ENCODE data around the gene CDKAL1.

The CDKAL1 gene

DNA sequence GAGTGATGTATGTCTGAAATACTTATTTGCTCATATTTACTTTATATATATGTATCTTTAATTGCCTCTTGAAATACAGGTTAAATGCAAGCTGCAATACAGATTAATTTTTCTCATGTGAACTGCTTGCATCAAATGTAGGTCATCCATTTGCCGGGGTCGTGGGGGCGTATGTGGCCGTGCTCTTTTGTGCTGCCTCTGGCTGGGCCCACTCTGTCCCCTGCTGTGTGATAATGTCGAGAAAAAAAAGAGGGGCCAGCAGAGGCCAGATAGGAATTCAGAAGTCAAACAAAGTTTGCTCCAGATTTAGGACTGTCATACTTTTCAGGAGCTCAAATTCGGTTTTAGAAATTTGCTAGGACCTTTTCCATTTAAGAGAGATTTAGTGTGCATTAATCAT, 599.6 kb downstream of the CDKAL1 start:
- Histone ChIP-seq H3K36me3 (ENCODE audit: control insufficient read depth in 1 of 2, insufficient read depth in 2 of 2, low read length in 2 of 2) (no peaks in the 10 kb centered on the region), H3K27ac (ENCODE audit: low read depth, low read length) (no peak overlapping the region), H3K4me3 (ENCODE audit: low read depth in 1 of 2, low read length in 2 of 2) (no peak overlapping the region), H3K4me1 (ENCODE audit: control insufficient read depth in 1 of 2, insufficient read depth in 2 of 2, low read length in 2 of 2) (peaks cover 0 to 2% of the 10 kb centered on the region in 2 donors), H3K9me3 (ENCODE audit: control insufficient read depth in 1 of 2, low read length in 2 of 2) (no peaks in the 10 kb centered on the region), H3K9ac (ENCODE audit: low read depth in 1 of 2, low read length in 2 of 2) (no peak overlapping the region), H3K27me3 (ENCODE audit: control insufficient read depth in 1 of 2, insufficient read depth in 2 of 2, low read length in 2 of 2) (no peaks in the 10 kb centered on the region)

- Histone ChIP-seq H3K4me3 (ENCODE audit: low read depth in 1 of 2, low read length in 2 of 2) (no peak overlapping the region), H3K9ac (ENCODE audit: low read depth in 1 of 2, low read length in 2 of 2) (no peak overlapping the region), H3K27me3 (ENCODE audit: control insufficient read depth in 1 of 2, insufficient read depth in 2 of 2, low read length in 2 of 2) (no peaks in the 10 kb centered on the region), H3K4me1 (ENCODE audit: control insufficient read depth in 1 of 2, insufficient read depth in 2 of 2, low read length in 2 of 2) (peaks cover 0 to 2% of the 10 kb centered on the region in 2 donors), H3K9me3 (ENCODE audit: control insufficient read depth in 1 of 2, low read length in 2 of 2) (no peaks in the 10 kb centered on the region), H3K27ac (ENCODE audit: low read depth, low read length) (no peak overlapping the region), H3K36me3 (ENCODE audit: control insufficient read depth in 1 of 2, insufficient read depth in 2 of 2, low read length in 2 of 2) (no peaks in the 10 kb centered on the region)
Observed at GRCh38 chr6:21134356-21134755, 600.1 kb downstream of the CDKAL1 start.

- H3K27ac ChIP-seq (ENCODE audit: low read depth, low read length), result no peak overlapping the region
- peaks cover 0 to 2% of the 10 kb centered on the region in 2 donors for H3K4me1 ChIP-seq (ENCODE audit: control insufficient read depth in 1 of 2, insufficient read depth in 2 of 2, low read length in 2 of 2)
- H3K27me3 ChIP-seq (ENCODE audit: control insufficient read depth in 1 of 2, insufficient read depth in 2 of 2, low read length in 2 of 2), result no peaks in the 10 kb centered on the region
Observed at GRCh38 chr6:21135484-21136013, 601.3 kb downstream of the CDKAL1 start.

GRCh38 chr6:21137700-21138335, 603.6 kb downstream of the CDKAL1 start:
- peaks cover 0 to 2% of the 10 kb centered on the region in 2 donors for H3K4me1 ChIP-seq (ENCODE audit: control insufficient read depth in 1 of 2, insufficient read depth in 2 of 2, low read length in 2 of 2)
- H3K36me3 ChIP-seq (ENCODE audit: control insufficient read depth in 1 of 2, insufficient read depth in 2 of 2, low read length in 2 of 2), result no peaks in the 10 kb centered on the region
- H3K9ac ChIP-seq (ENCODE audit: low read depth in 1 of 2, low read length in 2 of 2), result no peak overlapping the region
- H3K27ac ChIP-seq (ENCODE audit: low read depth, low read length), result no peak overlapping the region
- H3K27me3 ChIP-seq (ENCODE audit: control insufficient read depth in 1 of 2, insufficient read depth in 2 of 2, low read length in 2 of 2), result no peaks in the 10 kb centered on the region
- H3K9me3 ChIP-seq (ENCODE audit: control insufficient read depth in 1 of 2, low read length in 2 of 2), result no peaks in the 10 kb centered on the region
- H3K4me3 ChIP-seq (ENCODE audit: low read depth in 1 of 2, low read length in 2 of 2), result no peak overlapping the region

More at GRCh38 chr6:21135484-21136013, 601.3 kb downstream of the CDKAL1 start:
- H3K4me3 ChIP-seq (ENCODE audit: low read depth in 1 of 2, low read length in 2 of 2), result no peak overlapping the region
- H3K36me3 ChIP-seq (ENCODE audit: control insufficient read depth in 1 of 2, insufficient read depth in 2 of 2, low read length in 2 of 2), result no peaks in the 10 kb centered on the region
- no peaks in the 10 kb centered on the region for H3K9me3 ChIP-seq (ENCODE audit: control insufficient read depth in 1 of 2, low read length in 2 of 2)
- no peak overlapping the region for H3K9ac ChIP-seq (ENCODE audit: low read depth in 1 of 2, low read length in 2 of 2)

DNA sequence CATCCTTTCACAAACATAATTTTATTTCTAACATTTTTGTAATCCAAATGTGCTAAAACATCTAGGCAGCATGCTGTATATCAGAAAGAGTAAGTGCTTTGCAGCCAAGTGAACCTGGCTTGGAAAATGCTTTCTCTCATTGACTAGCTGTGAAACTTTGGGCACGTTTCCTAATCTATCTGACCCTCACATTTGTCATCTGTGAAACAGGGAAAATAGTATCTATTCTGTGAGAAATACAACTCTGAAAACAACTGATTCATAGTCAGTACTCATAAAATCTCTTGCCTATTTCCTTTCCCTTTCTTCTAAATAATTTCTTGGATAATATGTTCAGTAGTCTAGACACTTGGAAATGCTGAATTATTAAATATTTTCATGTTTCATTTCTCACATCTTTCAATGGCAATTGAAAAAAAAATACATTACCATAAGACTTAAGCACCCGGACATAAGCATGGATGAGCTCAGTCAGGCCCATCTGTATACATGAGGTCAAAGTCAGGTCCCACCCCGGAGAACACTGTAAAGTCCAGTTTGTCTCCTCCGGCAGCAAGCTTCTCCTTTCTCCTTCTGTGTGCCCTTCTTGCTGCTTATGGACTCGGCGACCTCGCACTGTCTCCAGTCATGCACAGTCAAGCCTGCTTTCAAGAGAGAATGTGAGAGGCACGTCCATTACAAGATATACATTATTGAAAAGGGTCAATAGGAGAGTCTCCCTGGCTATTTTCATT, 604.2 kb downstream of the CDKAL1 start:
- Histone ChIP-seq H3K27ac (ENCODE audit: low read depth, low read length) (no peak overlapping the region), H3K4me1 (ENCODE audit: control insufficient read depth in 1 of 2, insufficient read depth in 2 of 2, low read length in 2 of 2) (peaks cover 0 to 2% of the 10 kb centered on the region in 2 donors)

DNA sequence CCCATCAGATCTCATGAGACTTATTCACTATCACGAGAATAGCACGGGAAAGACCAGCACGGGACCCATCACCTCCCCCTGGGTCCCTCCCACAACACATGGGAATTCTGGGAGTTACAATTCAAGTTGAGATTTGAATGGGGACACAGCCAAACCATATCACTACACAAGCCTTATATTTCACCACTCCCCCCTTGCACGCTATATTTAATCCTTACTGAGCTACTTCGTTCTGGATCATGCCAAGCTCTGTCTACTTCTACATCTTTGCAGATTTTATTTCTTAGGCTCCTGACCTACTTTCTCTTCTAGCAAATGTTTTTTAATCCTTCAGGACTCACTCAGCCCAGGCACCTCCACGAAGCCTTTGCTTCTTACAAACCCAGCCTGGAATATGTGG, 606.7 kb downstream of the CDKAL1 start:
- H3K4me1 ChIP-seq (ENCODE audit: control insufficient read depth in 1 of 2, insufficient read depth in 2 of 2, low read length in 2 of 2), result peaks cover 0 to 2% of the 10 kb centered on the region in 2 donors
- no peak overlapping the region for H3K27ac ChIP-seq (ENCODE audit: low read depth, low read length)
- no peak overlapping the region for H3K9ac ChIP-seq (ENCODE audit: low read depth in 1 of 2, low read length in 2 of 2)
- H3K4me3 ChIP-seq (ENCODE audit: low read depth in 1 of 2, low read length in 2 of 2), result no peak overlapping the region
- no peaks in the 10 kb centered on the region for H3K9me3 ChIP-seq (ENCODE audit: control insufficient read depth in 1 of 2, low read length in 2 of 2)
- no peaks in the 10 kb centered on the region for H3K36me3 ChIP-seq (ENCODE audit: control insufficient read depth in 1 of 2, insufficient read depth in 2 of 2, low read length in 2 of 2)
- no peaks in the 10 kb centered on the region for H3K27me3 ChIP-seq (ENCODE audit: control insufficient read depth in 1 of 2, insufficient read depth in 2 of 2, low read length in 2 of 2)

More for the DNA sequence above, 604.2 kb downstream of the CDKAL1 start:
- H3K36me3 ChIP-seq (ENCODE audit: control insufficient read depth in 1 of 2, insufficient read depth in 2 of 2, low read length in 2 of 2), result no peaks in the 10 kb centered on the region
- no peak overlapping the region for H3K4me3 ChIP-seq (ENCODE audit: low read depth in 1 of 2, low read length in 2 of 2)
- H3K9ac ChIP-seq (ENCODE audit: low read depth in 1 of 2, low read length in 2 of 2), result no peak overlapping the region
- H3K9me3 ChIP-seq (ENCODE audit: control insufficient read depth in 1 of 2, low read length in 2 of 2), result no peaks in the 10 kb centered on the region
- no peaks in the 10 kb centered on the region for H3K27me3 ChIP-seq (ENCODE audit: control insufficient read depth in 1 of 2, insufficient read depth in 2 of 2, low read length in 2 of 2)

DNA sequence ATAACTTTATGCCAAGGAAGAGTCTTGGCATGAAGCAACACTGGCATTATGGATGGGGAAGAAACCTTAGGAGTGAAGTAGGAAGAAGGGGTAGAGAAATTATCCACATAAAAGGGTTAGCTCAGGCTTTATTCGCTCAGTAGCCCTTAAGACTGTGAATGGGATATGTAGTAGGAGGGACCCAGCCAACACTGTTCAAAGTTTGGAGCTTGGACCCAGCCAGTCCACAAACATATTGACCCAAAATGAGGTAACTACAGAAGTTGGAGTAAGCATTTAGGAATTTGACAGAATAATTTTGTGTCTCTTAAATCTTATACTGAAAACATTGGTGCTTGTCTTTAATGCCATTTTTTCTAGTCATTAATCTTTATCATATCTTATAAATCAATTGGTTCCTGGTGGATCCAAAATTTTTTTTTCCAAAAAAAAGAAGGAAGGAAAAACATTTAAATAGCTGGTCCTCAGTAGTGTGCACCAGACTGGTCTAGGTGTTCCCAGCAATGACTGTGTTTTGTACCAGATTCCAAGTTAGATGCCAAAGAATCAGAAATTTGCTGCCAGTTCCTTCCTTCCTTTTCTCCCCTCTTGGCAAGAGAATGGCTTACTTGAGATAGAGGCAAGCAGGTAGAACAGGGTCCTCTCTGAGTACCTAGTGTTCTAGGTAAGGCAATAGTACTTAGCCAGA, 607.5 kb downstream of the CDKAL1 start:
- no peaks in the 10 kb centered on the region for H3K27me3 ChIP-seq (ENCODE audit: control insufficient read depth in 1 of 2, insufficient read depth in 2 of 2, low read length in 2 of 2)
- peaks cover 0 to 2% of the 10 kb centered on the region in 2 donors for H3K4me1 ChIP-seq (ENCODE audit: control insufficient read depth in 1 of 2, insufficient read depth in 2 of 2, low read length in 2 of 2)
- no peak overlapping the region for H3K9ac ChIP-seq (ENCODE audit: low read depth in 1 of 2, low read length in 2 of 2)
- no peak overlapping the region for H3K4me3 ChIP-seq (ENCODE audit: low read depth in 1 of 2, low read length in 2 of 2)
- no peaks in the 10 kb centered on the region for H3K36me3 ChIP-seq (ENCODE audit: control insufficient read depth in 1 of 2, insufficient read depth in 2 of 2, low read length in 2 of 2)
- no peaks in the 10 kb centered on the region for H3K9me3 ChIP-seq (ENCODE audit: control insufficient read depth in 1 of 2, low read length in 2 of 2)
- no peak overlapping the region for H3K27ac ChIP-seq (ENCODE audit: low read depth, low read length)

GRCh38 chr6:21142741-21143140, 608.5 kb downstream of the CDKAL1 start:
- no peaks in the 10 kb centered on the region for H3K27me3 ChIP-seq (ENCODE audit: control insufficient read depth in 1 of 2, insufficient read depth in 2 of 2, low read length in 2 of 2)
- no peak overlapping the region for H3K4me3 ChIP-seq (ENCODE audit: low read depth in 1 of 2, low read length in 2 of 2)
- H3K27ac ChIP-seq (ENCODE audit: low read depth, low read length), result no peak overlapping the region
- H3K9me3 ChIP-seq (ENCODE audit: control insufficient read depth in 1 of 2, low read length in 2 of 2), result no peaks in the 10 kb centered on the region
- peaks cover 0 to 2% of the 10 kb centered on the region in 2 donors for H3K4me1 ChIP-seq (ENCODE audit: control insufficient read depth in 1 of 2, insufficient read depth in 2 of 2, low read length in 2 of 2)
- H3K9ac ChIP-seq (ENCODE audit: low read depth in 1 of 2, low read length in 2 of 2), result no peak overlapping the region
- no peaks in the 10 kb centered on the region for H3K36me3 ChIP-seq (ENCODE audit: control insufficient read depth in 1 of 2, insufficient read depth in 2 of 2, low read length in 2 of 2)

GRCh38 chr6:21143645-21144044, 609.4 kb downstream of the CDKAL1 start:
- no peaks in the 10 kb centered on the region for H3K36me3 ChIP-seq (ENCODE audit: control insufficient read depth in 1 of 2, insufficient read depth in 2 of 2, low read length in 2 of 2)
- no peak overlapping the region for H3K4me3 ChIP-seq (ENCODE audit: low read depth in 1 of 2, low read length in 2 of 2)
- H3K27ac ChIP-seq (ENCODE audit: low read depth, low read length), result no peak overlapping the region
- H3K4me1 ChIP-seq (ENCODE audit: control insufficient read depth in 1 of 2, insufficient read depth in 2 of 2, low read length in 2 of 2), result peaks cover 0 to 2% of the 10 kb centered on the region in 2 donors
- H3K9ac ChIP-seq (ENCODE audit: low read depth in 1 of 2, low read length in 2 of 2), result no peak overlapping the region
- H3K9me3 ChIP-seq (ENCODE audit: control insufficient read depth in 1 of 2, low read length in 2 of 2), result no peaks in the 10 kb centered on the region
- no peaks in the 10 kb centered on the region for H3K27me3 ChIP-seq (ENCODE audit: control insufficient read depth in 1 of 2, insufficient read depth in 2 of 2, low read length in 2 of 2)

GRCh38 chr6:21144928-21145327, 610.7 kb downstream of the CDKAL1 start:
- Histone ChIP-seq H3K36me3 (ENCODE audit: control insufficient read depth in 1 of 2, insufficient read depth in 2 of 2, low read length in 2 of 2) (no peaks in the 10 kb centered on the region), H3K27ac (ENCODE audit: low read depth, low read length) (no peak overlapping the region), H3K9me3 (ENCODE audit: control insufficient read depth in 1 of 2, low read length in 2 of 2) (no peaks in the 10 kb centered on the region), H3K4me3 (ENCODE audit: low read depth in 1 of 2, low read length in 2 of 2) (no peak overlapping the region), H3K27me3 (ENCODE audit: control insufficient read depth in 1 of 2, insufficient read depth in 2 of 2, low read length in 2 of 2) (no peaks in the 10 kb centered on the region), H3K9ac (ENCODE audit: low read depth in 1 of 2, low read length in 2 of 2) (no peak overlapping the region), H3K4me1 (ENCODE audit: control insufficient read depth in 1 of 2, insufficient read depth in 2 of 2, low read length in 2 of 2) (no peaks in the 10 kb centered on the region)
